Measurements from ENCODE around the gene CSH1.

- no peak for TF ChIP-seq GATA2 (IDR thresholded peaks at IDR 0.05; ENCODE audit: low read depth, low read length)
- no peak for TF ChIP-seq GATA3 (IDR thresholded peaks at IDR 0.05; ENCODE audit: low read depth, low read length)
Measured at GRCh38 chr17:63928966-63929695, 32.8 kb upstream of the CSH1 start.
